HepG2 (cell line): ENCODE results near the gene IP6K3. TPM values are rescaled to one million over a fixed set of nuclear protein-coding genes. Genes with fewer than 3 reads are reported as not detected.

Experiments
- CBX5 ChIP-seq: sonication (generic); formaldehyde crosslinking; IDR thresholded peaks from 2 replicates; pipeline ENCODE4 v1.4.0; 2020; ENCODE audit warnings: missing genetic modification reagents, borderline replicate concordance
- CEBPB ChIP-seq: IDR thresholded peaks from 2 replicates; pipeline ENCODE4 v1.6.1; 2011; ENCODE audit warnings: low read depth, low read length, improper control_type of control experiment, borderline replicate concordance
- FOXO1 ChIP-seq: sonication (generic); formaldehyde crosslinking; IDR thresholded peaks from 2 replicates; pipeline ENCODE4 v1.4.0; 2020; ENCODE audit warnings: missing genetic modification reagents
- HNRNPL ChIP-seq: fragments of 200-400 bp; formaldehyde crosslinking; IDR thresholded peaks from 2 replicates; pipeline ENCODE4 v1.6.1; 2017; ENCODE audit warnings: mild to moderate bottlenecking, low read depth, low read length
- IRF2 ChIP-seq: IDR thresholded peaks from 2 replicates; pipeline ENCODE4 v1.6.1; 2018; ENCODE audit warnings: missing genetic modification reagents, missing compliant biosample characterization
- KDM3A ChIP-seq: IDR thresholded peaks from 2 replicates; pipeline ENCODE4 v1.6.1; 2018; ENCODE audit warnings: low read depth, missing compliant biosample characterization
- PHF21A ChIP-seq: sonication (generic); formaldehyde crosslinking; IDR thresholded peaks from 2 replicates; pipeline ENCODE4 v1.5.0; 2020; ENCODE audit warnings: mild to moderate bottlenecking, missing genetic modification reagents
- RXRA ChIP-seq: sonication (generic); formaldehyde crosslinking; IDR thresholded peaks from 2 replicates; pipeline ENCODE4 v1.5.1; 2020; ENCODE audit warnings: missing genetic modification reagents
- TRIM24 ChIP-seq: sonication (generic); formaldehyde crosslinking; IDR thresholded peaks from 2 replicates; pipeline ENCODE4 v1.8.0; 2022; ENCODE audit warnings: mild to moderate bottlenecking, missing genetic modification reagents
- YY1 ChIP-seq: IDR thresholded peaks from 2 replicates; pipeline ENCODE4 v1.6.1; 2011; ENCODE audit warnings: low read length, low read depth, moderate library complexity, mild to moderate bottlenecking; ENCODE audit not compliant: insufficient read depth, insufficient replicate concordance
- ZBTB3 ChIP-seq: sonication (generic); formaldehyde crosslinking; IDR thresholded peaks from 2 replicates; pipeline ENCODE4 v1.4.0; 2020; ENCODE audit warnings: low read depth, mild to moderate bottlenecking, moderate library complexity, missing genetic modification reagents, borderline replicate concordance
- ZNF207 ChIP-seq: fragments of 450-650 bp; IDR thresholded peaks from 2 replicates; pipeline ENCODE4 v1.6.1; 2016; ENCODE audit warnings: antibody characterized with exemption, borderline replicate concordance
- polyA plus RNA-seq, 8 experiments: library from polyadenylated mRNA; depleted of rRNA in 3 of 8; stranded (reverse) in 7 of 8; unstranded in 1 of 8; fragments of >200 nt; fragmentation: Illumina TruSeq in 4 of 8; extraction: Trizol in 4 of 8; gene quantifications; 2 replicates each; pipeline versions ENCODE4 v1.2.1 to v1.2.3, GENCODE V29; 2011 to 2016; ENCODE audit warnings: low read depth in 4 of 8, missing spikeins in 1 of 8, mixed read lengths in 1 of 8; ENCODE audit not compliant: insufficient read depth in 1 of 8
- total RNA-seq, 5 experiments: library from RNA; depleted of rRNA; stranded (reverse); fragments of >200 nt; fragmentation: Illumina TruSeq; extraction: Trizol; gene quantifications; 2 replicates each; pipeline ENCODE4 v1.2.3, GENCODE V29; 2016; ENCODE audit warnings: low read depth in 1 of 5
- TF ChIP-seq, protein P1 (sequence below), 2 experiments: sonication (generic) in 1 of 2; formaldehyde crosslinking in 1 of 2; IDR thresholded peaks; 2 replicates each; pipeline versions ENCODE4 v1.4.0 to v1.6.1; 2018 to 2020; ENCODE audit warnings: missing genetic modification reagents in 2 of 2, borderline replicate concordance in 1 of 2, low read depth in 1 of 2, mild to moderate bottlenecking in 1 of 2, missing biosample characterization in 1 of 2
- TF ChIP-seq, protein P2 (sequence below): sonication (generic); formaldehyde crosslinking; IDR thresholded peaks from 2 replicates; pipeline ENCODE4 v1.9.0; 2021; ENCODE audit warnings: missing genetic modification reagents, borderline replicate concordance
- TF ChIP-seq, protein P3 (sequence below): sonication (generic); formaldehyde crosslinking; IDR thresholded peaks from 2 replicates; pipeline ENCODE4 v1.9.0; 2021; ENCODE audit warnings: mild to moderate bottlenecking, missing genetic modification reagents
- TF ChIP-seq, protein P4 (sequence below): sonication (generic); formaldehyde crosslinking; IDR thresholded peaks from 2 replicates; pipeline ENCODE4 v1.5.0; 2020; ENCODE audit warnings: missing genetic modification reagents, mild to moderate bottlenecking, borderline replicate concordance

The IP6K3 gene
- total and polyA plus RNA-seq, 2 of the 13 experiments (the other 11 are each of a cell fraction or from before 2014, with no cell fraction given), result 0.11 to 0.18 TPM

GRCh38 chr6:33744001-33744848, 2.5 kb downstream of the IP6K3 start (continued):
- TF ChIP-seq, protein P1, sequence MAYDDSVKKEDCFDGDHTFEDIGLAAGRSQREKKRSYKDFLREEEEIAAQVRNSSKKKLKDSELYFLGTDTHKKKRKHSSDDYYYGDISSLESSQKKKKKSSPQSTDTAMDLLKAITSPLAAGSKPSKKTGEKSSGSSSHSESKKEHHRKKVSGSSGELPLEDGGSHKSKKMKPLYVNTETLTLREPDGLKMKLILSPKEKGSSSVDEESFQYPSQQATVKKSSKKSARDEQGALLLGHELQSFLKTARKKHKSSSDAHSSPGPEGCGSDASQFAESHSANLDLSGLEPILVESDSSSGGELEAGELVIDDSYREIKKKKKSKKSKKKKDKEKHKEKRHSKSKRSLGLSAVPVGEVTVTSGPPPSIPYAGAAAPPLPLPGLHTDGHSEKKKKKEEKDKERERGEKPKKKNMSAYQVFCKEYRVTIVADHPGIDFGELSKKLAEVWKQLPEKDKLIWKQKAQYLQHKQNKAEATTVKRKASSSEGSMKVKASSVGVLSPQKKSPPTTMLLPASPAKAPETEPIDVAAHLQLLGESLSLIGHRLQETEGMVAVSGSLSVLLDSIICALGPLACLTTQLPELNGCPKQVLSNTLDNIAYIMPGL (CRISPR knock-in tag; IDR thresholded peaks at IDR 0.05; ENCODE audit: borderline replicate concordance in 1 of 2, low read depth in 1 of 2), result peak; percentile 56 to 87; a peak in 3 of 4 replicates
- TF ChIP-seq, protein P2, sequence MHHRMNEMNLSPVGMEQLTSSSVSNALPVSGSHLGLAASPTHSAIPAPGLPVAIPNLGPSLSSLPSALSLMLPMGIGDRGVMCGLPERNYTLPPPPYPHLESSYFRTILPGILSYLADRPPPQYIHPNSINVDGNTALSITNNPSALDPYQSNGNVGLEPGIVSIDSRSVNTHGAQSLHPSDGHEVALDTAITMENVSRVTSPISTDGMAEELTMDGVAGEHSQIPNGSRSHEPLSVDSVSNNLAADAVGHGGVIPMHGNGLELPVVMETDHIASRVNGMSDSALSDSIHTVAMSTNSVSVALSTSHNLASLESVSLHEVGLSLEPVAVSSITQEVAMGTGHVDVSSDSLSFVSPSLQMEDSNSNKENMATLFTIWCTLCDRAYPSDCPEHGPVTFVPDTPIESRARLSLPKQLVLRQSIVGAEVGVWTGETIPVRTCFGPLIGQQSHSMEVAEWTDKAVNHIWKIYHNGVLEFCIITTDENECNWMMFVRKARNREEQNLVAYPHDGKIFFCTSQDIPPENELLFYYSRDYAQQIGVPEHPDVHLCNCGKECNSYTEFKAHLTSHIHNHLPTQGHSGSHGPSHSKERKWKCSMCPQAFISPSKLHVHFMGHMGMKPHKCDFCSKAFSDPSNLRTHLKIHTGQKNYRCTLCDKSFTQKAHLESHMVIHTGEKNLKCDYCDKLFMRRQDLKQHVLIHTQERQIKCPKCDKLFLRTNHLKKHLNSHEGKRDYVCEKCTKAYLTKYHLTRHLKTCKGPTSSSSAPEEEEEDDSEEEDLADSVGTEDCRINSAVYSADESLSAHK (CRISPR knock-in tag), result no peak
- TF ChIP-seq FOXO1 (CRISPR knock-in tag) (0 out of 2 replicates have a peak, but pooled peaks have one; percentile 42), HNRNPL (0 out of 2 replicates have a peak, but pooled peaks have one; percentile 26), IRF2 (CRISPR knock-in tag) (0 out of 2 replicates have a peak, but pooled peaks have one; percentile 43), ZNF207 (no peak), CBX5 (CRISPR knock-in tag) (peak; percentile 71; the same call in 1 of the 2 replicates), CEBPB (peak; percentile 71; the same call in 1 of the 2 replicates), KDM3A (CRISPR knock-in tag) (peak; percentile 63; the same call in 1 of the 2 replicates), YY1 (peak; percentile 41), RXRA (peak; percentile 56; the same call in 1 of the 2 replicates), PHF21A (CRISPR knock-in tag) (peak; percentile 50), TRIM24 (CRISPR knock-in tag) (no peak), ZBTB3 (no peak)
- TF ChIP-seq, protein P3, sequence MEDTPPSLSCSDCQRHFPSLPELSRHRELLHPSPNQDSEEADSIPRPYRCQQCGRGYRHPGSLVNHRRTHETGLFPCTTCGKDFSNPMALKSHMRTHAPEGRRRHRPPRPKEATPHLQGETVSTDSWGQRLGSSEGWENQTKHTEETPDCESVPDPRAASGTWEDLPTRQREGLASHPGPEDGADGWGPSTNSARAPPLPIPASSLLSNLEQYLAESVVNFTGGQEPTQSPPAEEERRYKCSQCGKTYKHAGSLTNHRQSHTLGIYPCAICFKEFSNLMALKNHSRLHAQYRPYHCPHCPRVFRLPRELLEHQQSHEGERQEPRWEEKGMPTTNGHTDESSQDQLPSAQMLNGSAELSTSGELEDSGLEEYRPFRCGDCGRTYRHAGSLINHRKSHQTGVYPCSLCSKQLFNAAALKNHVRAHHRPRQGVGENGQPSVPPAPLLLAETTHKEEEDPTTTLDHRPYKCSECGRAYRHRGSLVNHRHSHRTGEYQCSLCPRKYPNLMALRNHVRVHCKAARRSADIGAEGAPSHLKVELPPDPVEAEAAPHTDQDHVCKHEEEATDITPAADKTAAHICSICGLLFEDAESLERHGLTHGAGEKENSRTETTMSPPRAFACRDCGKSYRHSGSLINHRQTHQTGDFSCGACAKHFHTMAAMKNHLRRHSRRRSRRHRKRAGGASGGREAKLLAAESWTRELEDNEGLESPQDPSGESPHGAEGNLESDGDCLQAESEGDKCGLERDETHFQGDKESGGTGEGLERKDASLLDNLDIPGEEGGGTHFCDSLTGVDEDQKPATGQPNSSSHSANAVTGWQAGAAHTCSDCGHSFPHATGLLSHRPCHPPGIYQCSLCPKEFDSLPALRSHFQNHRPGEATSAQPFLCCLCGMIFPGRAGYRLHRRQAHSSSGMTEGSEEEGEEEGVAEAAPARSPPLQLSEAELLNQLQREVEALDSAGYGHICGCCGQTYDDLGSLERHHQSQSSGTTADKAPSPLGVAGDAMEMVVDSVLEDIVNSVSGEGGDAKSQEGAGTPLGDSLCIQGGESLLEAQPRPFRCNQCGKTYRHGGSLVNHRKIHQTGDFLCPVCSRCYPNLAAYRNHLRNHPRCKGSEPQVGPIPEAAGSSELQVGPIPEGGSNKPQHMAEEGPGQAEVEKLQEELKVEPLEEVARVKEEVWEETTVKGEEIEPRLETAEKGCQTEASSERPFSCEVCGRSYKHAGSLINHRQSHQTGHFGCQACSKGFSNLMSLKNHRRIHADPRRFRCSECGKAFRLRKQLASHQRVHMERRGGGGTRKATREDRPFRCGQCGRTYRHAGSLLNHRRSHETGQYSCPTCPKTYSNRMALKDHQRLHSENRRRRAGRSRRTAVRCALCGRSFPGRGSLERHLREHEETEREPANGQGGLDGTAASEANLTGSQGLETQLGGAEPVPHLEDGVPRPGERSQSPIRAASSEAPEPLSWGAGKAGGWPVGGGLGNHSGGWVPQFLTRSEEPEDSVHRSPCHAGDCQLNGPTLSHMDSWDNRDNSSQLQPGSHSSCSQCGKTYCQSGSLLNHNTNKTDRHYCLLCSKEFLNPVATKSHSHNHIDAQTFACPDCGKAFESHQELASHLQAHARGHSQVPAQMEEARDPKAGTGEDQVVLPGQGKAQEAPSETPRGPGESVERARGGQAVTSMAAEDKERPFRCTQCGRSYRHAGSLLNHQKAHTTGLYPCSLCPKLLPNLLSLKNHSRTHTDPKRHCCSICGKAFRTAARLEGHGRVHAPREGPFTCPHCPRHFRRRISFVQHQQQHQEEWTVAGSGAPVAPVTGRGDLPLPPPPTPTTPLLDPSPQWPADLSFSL (CRISPR knock-in tag), result peak; percentile 90
- TF ChIP-seq, protein P4, sequence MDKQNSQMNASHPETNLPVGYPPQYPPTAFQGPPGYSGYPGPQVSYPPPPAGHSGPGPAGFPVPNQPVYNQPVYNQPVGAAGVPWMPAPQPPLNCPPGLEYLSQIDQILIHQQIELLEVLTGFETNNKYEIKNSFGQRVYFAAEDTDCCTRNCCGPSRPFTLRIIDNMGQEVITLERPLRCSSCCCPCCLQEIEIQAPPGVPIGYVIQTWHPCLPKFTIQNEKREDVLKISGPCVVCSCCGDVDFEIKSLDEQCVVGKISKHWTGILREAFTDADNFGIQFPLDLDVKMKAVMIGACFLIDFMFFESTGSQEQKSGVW (CRISPR knock-in tag), result no peak
